ENCODE measurements around the gene DPP10.

DPP10 gene

DNA sequence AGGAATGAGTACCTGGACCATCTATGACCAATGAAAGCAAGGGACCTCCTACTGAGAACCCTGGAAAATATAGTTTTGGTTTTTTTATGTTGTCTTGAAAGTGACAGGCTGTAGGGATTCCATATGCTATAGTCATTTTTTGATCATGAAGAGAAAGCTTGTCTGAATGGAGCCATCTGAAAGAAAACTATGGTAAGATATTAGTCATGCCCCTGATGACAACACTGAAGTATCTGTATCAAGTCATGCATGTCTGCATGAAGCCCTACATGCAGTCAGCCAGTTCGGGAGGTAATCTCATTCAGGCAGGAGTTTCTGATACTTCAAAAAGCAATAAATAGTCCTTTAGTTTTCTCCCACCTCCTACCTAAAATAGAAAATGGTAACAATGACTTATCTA, 1042.0 kb downstream of the DPP10 start:
- no peak for DNase-seq

DNA sequence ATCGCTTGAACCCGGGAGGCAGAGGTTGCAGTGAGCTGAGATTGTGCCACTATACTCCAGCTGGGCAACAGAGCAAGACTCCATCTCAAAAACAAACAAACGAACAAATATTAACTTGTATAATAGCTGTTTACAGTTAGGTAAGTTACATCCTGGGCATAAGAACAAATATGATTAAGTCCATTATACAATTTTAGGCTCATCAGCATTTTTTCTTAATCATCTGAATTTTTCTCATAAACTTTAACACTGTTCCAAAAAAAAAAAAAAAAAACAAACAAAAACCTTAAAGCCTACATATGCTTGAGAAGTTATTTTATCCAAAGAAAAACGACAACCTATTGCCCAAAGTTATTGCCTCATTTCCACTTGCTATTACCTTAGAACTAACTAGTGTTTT, 1042.5 kb downstream of the DPP10 start:
- no peak for DNase-seq

DNA sequence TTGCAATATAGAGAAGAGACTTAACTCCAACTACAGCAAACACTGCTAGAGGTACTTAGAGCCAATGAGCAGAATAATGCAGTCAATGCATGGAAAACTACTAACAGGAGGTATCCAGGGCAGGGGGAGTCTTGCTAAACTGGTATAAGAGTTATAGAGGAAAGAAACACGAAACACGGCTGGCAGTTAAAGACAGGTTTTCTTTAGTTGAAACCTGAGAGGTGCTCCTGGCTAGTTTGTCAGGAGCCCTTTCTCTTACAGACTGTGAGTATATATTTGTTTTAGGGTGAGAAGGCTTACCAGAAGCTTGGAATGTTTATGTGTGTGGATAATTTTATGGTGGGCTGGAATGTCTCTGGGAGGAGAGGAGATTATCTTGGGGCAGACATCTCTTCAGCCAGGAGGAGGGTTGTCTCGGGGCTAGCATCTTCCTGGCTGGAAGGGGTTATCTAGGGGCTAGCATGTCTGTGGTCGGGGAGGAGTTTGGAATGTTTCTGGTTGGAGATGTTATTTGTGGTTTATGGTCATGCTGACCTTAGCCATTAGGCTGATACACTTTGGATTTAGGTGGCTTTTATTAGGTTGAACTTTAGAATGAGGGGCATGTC, 1048.8 kb downstream of the DPP10 start:
- no peak for DNase-seq

DNA sequence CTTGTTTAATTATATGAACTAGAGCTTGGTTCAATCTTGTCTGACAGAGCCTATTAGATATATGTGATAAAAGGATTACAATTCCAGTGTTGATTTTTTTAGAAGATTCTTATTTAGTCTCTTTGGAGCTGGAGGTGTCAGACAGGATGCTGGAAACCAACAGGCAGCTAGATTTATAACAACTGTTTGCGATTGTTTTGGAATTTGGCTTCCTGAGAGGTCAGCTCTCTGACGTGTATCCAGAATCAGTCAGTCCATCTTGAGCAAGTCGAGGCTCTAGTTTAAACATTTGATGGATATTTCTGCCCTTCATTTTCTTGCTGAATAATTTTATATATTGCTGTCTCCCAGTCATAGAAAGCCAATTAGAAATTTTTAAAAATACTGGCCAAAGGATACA, 1062.9 kb downstream of the DPP10 start:
- no peak for DNase-seq

DNA sequence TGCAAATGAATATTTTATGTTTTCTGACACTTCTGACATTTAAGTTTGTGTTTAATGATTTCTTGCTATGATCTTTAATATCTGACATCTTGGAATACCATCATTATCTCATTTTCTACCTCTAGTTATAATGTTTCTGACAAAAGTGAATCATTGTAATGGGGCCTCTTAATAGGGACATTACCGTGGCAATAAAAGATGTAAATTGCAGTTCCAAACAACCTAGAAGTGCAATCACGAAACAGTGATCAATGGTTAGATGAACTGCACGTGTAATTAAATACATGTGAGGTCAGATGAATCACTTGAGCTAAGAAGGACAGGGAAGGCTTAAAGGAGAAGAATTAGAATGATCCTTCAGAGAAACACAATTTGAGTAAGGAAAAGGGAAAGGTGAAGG, 1078.3 kb downstream of the DPP10 start:
- no peak for DNase-seq

DNA sequence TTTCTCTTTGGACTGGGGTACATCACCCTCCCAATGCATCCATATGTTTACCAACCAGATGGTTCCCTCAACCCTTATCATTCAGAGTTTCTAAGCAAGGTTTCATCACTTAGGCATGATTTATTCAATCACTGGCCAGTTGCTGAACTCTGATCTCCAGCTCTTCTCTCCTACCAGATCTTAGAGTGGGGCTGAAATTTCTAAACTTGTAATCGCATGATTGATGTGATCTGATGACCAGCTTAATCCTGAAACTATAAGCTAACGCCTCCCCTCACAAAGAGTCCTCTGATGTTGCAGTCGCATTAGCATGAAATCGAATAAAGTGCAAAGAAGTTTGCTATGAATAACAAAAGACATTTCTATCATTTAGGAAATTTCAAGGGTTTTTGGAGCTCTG, 1082.0 kb downstream of the DPP10 start:
- no peak for DNase-seq

DNA sequence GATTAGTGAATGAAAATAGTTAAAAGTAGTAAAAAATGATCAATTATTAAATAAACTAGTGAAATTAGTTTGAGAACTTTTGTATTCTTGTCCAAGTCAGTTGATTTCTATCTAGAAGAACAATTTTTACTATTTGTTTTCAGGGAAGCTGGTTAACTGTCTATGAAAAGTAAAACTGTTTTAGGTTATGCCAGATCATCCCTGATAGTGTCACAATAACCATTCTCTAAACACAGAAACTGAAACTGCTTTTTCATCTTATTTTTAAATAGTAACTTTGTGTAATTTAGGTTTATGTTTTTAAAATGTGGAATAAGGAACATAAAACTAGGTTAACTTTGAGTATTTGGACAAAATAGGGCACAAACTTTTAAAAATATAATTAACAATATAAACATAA, 1087.2 kb downstream of the DPP10 start:
- DNase-seq: no peak

DNA sequence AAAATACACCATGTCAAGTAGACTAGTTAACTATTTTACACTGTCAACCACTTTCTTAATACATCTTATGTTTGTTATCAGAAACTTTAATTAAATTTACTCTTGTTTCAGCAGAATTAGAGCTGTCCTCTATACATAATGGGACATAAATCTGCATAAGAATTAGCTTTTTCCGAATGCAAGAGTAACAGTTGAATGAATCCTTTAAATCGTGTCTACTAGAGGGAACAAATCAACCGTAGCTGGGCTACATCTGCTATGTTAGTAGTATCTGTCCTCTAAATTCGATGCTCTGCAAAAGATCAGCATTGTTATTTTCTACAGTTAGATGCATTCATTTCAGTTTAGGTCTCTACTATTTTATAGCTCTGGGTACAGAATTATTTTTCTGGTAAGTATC, 1090.6 kb downstream of the DPP10 start:
- no peak for DNase-seq

DNA sequence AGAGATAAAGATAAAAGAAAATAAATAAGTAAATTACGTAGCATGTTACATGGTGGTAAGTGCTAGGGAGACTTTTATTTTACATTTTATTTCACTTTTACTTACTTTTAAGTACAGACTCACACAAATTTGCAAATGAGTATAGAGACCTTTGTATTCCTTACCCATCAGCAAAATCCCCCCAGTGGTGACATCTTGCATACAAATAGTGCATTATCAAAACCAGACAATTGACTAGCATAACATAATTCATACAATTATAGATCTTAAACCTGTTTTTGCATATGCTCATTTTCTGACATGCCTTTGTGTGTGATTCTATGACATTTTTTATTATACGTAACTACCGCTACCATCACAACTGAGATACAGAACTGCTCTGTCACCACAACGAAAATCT, 1099.4 kb downstream of the DPP10 start:
- DNase-seq: no peak

DNA sequence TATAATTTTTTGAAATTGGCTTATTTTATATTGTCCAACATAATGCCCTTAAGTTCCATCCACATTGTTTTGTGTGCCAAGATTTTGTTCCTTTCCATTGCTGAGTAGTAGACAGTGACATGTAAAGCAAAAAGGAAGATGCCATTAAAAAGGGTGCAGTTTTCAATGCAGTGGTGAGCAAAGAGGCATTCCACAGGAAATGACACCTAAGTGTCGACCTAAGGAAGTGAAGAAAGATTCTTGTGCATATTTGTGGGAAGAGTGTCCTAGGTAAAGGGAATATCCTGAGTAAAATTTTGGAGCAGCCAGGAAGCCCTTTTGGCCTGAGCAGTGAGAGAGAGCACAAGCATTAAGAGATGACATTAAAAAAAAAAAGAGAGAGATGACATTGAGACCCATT, 1099.9 kb downstream of the DPP10 start:
- no peak for DNase-seq

DNA sequence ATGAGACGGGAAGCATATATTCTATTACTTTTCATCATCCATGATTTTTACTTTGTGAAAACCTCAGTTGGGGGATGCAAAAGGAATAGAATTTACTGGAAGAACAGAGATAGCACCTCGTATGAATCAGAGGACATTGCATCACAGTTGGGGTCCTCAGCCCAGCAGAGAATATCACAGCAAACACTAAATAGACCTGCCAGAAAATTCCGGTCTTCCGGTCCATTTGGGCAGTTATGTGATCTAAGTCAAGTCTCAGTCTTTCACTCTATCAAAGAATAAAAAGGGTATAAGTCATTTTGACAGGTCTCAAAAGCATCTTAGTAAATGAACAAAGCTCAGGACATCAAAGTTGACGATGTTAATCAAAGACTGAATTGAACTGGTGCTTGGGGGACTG, 1100.6 kb downstream of the DPP10 start:
- no peak for DNase-seq

DNA sequence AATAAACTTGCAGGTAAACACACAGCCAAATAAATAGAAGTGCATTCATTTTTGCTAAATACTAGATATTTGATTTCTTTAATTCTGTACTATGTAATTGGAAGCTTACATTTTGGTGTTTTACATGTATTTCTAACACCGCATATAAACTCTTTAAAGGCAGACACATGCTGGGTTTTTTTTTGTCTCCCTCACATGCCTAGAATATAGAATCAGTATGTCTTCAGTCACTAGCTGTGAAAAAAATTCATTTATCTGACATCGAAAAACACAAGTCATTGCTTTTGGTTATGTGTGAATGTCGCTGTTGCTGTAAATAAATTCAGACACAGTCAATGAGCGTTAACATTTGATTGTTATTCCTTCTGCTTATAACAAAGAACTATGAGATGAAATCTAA, 1101.0 kb downstream of the DPP10 start:
- DNase-seq: no peak

DNA sequence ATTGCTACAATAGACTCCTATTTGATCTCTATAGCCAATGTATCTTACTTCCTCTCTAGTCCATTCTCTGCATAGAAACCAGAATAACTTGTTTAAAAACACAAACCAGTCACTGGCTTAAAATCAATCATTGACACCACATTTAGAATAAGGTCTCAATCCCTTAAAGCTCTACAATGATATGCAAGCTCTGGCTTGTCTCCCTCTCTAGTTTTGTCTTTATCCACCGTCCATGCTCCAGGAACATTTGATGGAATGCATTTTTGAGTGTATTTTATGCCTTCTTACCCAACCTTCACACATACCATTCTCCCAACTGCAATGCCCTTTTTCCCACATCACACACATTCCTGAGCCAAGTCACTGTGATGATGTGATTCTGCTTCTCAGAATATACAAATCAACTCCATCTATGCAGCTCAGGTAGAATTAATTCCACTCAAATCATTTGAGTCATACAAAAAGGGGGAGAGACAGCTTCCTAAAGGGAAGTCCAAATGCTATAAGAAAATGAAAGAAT, 1107.2 kb downstream of the DPP10 start:
- DNase-seq: no peak

DNA sequence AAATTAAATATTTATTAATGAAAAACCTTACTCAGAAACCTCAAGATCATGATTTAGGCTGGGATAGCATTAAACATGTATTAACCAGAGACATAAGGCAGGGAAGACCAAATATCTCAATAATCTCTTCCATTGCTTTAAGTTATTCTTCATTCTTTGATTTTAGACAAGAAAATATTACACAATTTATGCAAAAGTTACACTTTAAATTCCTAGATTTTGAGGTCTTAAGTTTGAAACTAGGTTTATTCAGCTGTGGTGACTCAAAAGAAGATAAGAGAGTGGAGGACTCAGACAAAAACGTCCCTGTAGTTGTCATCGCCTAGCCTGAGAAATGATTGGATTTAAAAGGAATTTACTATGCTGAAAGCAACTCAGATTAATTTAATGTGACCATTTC, 1110.3 kb downstream of the DPP10 start:
- DNase-seq: no peak

DNA sequence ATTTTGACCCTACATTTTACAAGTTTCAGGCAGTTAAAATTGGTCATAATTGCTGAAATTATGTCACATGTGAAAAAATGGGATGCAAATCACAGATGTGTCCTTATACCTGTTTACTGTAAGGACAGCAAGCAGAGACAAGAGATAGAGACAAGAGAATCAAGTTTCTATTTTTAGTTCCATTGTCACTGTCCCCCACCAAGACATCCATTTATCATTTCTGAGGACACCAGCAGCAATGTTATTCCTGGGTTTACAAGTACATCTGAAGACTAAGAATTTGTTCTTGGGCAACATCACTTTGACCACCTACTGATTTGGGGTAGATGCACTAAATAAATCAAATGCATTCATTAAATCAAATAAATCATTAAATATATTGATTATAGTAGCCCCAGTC, 1111.7 kb downstream of the DPP10 start:
- no peak for DNase-seq

DNA sequence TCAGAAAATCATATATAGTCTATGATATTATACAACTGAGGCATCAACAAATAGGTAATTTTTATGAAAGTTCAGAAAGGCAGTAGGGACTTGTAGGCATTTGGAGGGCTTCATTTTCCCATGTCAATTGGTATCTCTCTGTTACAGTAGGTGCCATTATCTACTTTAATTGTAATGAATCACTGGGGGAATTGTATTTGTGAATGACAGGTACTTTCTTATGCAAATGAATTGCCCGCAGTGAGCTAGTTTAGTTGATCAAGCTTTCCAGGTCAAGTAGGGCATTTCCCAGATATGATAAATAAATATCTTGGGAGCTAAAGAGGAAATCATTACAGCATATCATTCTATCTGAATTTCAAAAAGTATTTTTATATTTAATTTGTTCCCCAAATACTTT, 1116.3 kb downstream of the DPP10 start:
- no peak for DNase-seq

DNA sequence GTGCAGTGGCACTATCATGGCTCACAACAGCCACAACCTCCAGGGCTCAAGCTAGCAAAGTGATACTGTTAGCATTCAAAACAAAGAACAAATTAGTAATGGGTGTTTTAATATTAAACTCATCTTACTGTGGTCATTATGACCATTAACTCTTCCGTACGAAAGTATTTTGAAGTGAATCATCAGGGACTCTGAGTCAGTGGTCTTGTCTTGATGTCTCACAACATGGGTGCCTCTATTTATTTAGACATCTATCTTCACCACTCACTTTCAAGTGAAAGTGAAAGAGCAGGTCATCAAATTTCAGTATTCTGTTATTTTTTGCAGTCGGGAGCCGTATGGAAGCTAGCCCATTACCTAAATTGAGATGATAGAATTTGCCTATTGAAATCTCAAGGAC, 1118.2 kb downstream of the DPP10 start:
- no peak for DNase-seq

DNA sequence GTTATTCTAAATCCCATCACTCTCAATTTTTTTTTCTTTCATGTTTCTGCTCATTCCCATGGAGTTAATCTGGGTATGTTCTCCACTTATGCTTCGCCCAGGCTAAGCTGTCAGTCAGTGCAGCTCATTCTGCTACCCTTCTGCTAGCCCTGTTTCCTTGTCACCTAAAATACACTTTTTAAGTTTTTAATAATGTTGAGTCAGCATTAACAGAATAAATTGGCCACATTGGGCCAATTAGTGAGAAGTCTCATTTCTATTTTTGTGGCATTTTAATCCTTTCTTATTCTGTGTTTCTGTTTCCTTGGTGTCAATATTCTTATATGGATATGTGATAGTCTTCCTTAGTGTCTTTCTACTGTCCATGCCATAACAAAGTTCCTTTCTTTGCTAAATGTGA, 1126.2 kb downstream of the DPP10 start:
- no peak for DNase-seq

DNA sequence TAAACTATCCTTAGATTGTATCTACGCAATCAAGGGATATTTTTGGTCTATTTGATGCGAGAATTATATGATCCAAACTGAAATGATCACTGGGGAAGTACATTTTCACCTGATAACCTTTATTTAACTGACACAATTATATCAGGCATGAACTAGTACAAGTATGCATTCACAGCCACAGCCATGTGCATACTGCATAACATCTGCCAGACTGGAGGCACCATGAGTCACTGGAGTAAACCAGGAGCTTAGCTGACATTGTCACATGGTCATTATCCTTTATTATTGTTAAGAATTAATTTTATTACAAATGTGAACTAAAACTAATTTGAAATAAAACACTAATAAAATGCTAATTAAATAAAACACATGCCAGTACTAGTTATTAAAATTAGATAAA, 1127.1 kb downstream of the DPP10 start:
- no peak for DNase-seq

DNA sequence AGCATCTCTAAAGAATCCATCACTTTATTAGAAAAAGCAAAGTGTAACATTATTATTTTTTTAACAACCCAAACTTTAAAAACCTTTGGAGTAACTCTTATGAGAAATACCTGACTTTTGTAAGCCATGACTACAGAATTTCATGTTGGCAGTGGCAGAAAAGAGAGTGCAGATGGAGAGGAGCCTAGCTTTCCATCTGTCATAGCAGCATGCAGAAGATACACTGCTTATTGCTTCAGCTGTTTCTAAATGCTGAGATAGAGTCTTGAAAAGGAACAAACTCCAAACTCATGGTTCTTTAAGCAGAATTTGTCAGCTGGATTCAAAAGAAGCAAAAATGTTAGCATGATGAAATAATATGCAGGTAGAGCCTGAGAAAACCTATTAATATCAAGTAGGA, 1130.3 kb downstream of the DPP10 start:
- DNase-seq: no peak

DNA sequence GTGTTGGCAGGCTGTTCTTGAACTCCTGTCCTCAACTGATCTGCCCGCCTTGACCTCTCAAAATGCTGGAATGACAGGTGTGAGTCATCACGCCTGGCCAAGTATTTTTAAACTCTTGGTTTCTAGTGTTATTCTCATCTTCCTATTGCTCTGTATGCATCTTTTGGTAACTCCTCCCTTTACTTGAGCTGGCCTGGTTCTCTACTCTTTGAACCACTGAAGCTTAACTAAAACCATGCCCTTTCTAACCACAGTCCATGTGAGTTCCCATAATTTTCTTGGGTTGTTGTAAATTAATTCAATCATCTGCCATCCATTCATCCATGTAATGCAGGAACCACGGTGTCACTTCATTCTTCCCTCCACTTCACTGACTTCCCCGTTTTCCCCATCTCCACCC, 1131.3 kb downstream of the DPP10 start:
- DNase-seq: no peak

DNA sequence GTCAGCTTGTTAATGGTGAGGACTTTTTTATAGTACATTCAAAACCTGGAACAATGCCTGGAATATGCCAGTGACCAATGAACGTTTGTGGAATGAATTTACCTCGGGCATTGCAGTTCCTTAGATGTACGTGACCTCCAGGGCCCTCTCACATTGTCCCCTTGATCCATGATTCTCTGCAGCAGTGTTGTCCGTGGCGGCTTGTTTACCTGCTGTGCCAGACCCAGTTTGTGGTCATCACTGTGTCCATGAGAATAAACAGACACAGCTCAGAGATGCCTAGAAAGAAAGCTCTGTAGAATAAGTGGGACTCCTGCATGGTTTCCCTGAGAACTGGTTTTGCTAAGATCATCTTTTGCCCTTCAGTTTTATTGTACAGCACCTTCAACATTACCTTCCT, 1132.2 kb downstream of the DPP10 start:
- no peak for DNase-seq

DNA sequence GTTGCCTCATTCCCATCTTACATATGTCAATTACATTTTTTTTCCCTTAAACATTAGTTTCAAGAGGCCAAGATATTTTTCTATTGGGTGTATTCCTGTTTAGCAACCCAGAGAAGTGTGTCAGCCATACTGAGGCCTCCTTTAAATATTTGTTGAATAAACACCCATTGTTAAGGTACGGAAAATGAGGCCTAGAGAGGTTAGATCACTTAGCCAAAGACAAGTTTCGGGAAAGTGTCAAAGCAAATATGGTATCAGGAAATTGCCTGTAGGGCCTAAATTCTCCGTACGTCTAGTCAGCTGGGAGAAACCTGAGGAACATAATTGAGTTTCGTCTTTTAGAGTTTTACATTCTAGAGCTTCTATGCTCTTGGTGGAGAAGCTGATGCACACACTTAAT, 1138.3 kb downstream of the DPP10 start:
- DNase-seq: no peak

DNA sequence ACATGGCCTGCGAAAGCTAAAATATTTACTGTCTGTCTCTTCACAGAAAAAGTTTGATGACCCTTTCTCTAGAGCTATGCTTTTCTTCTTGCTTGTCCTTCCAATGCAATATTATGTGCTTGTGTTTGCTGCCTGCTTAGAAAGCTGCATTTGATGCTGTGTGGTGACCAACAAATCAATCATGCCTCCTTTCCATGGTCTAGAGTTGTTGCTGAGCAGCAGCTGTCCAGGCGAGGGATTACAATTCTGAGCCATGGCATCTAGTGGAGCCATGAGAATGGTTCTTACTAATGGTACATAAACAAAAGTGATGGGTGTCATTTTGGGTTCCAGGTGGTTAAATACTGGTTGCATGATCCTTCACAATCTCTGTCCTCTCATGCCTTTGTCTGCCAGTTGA, 1142.1 kb downstream of the DPP10 start:
- DNase-seq: no peak

DNA sequence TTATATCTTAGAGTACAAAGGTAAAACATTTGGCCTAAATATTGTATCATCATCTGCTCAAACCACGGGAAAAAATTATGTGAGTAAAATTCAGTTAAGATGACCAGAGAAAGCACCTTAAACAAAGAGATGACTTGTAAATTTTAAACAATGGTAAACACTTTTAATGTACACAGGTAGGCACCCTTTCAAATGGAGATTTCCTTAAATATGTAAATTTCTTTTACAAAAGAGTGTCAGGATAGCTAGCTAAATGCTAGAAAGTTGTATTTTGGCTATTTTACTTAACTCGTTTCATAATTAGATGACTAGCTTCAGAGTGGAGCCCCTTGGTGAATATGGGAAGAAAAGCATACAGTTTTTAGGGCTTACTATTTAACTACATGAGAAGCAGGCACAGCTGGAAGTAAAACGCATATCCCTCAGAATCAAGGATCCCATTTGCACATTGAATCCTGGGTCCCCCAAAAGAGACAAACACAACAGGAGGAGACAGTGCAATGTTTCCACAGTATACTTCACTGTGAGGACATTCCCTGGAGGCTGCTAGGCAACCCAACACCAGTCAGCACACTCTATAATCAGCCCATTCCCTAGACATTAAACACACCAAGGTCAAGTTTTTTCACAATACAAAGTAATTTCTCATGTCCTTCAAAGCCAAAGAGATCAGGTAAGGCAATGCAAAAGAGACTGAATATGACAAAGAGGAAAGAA, 1154.4 kb downstream of the DPP10 start:
- DNase-seq: no peak
